Astrocyte (in vitro differentiated cells and primary cell): ENCODE results near the gene TMEM100. TPM values are rescaled to one million over a fixed set of nuclear protein-coding genes. Genes with fewer than 3 reads are reported as not detected.

ENCODE experiments used
- DNase-seq: peaks from one replicate; pipeline ENCODE4 v3.0.0-alpha.2; 2010; ENCODE audit warnings: low read depth
- FAIRE-seq: peaks from 2 replicates; lab custom pipeline; 2011; peaks lifted over from hg19 to GRCh38; lab: Jason Lieb, UNC
- H2AFZ ChIP-seq: 2 replicates; pipeline ENCODE4 v1.6.0; 2012; ENCODE audit warnings: low read depth, low read length, inconsistent platforms
- H3K27ac ChIP-seq: 2 replicates; pipeline ENCODE4 v1.5.1; 2011; ENCODE audit warnings: low read depth, low read length, inconsistent platforms
- H3K27me3 ChIP-seq: 2 replicates; pipeline ENCODE4 v1.6.0; 2011; ENCODE audit warnings: low read length, inconsistent platforms; ENCODE audit not compliant: insufficient read depth
- H3K36me3 ChIP-seq: 2 replicates; pipeline ENCODE4 v1.5.1; 2011; ENCODE audit warnings: low read length, inconsistent platforms; ENCODE audit not compliant: insufficient read depth
- H3K4me1 ChIP-seq: 2 replicates; pipeline ENCODE4 v1.5.1; 2011; ENCODE audit warnings: low read length, inconsistent platforms; ENCODE audit not compliant: insufficient read depth
- H3K4me2 ChIP-seq: 2 replicates; pipeline ENCODE4 v1.6.0; 2012; ENCODE audit warnings: low read length, inconsistent platforms
- H3K4me3 ChIP-seq: 2 replicates; pipeline ENCODE4 v1.5.1; 2011; ENCODE audit warnings: low read depth, mild to moderate bottlenecking, low read length, inconsistent platforms; ENCODE audit not compliant: insufficient read depth
- H3K79me2 ChIP-seq: 2 replicates; pipeline ENCODE4 v1.6.0; 2012; ENCODE audit warnings: mild to moderate bottlenecking, low read length, inconsistent platforms; ENCODE audit not compliant: insufficient read depth
- H3K9ac ChIP-seq: 2 replicates; pipeline ENCODE4 v1.6.0; 2012; ENCODE audit warnings: mild to moderate bottlenecking, low read length, inconsistent platforms
- H3K9me3 ChIP-seq: 2 replicates; pipeline ENCODE4 v1.5.1; 2012; ENCODE audit warnings: low read depth, mild to moderate bottlenecking, low read length, inconsistent platforms; ENCODE audit not compliant: insufficient read depth
- H4K20me1 ChIP-seq: 2 replicates; pipeline ENCODE4 v1.6.0; 2012; ENCODE audit warnings: low read length, inconsistent platforms; ENCODE audit not compliant: insufficient read depth
- H3K27ac Mint-ChIP-seq: one replicate; pipeline ENCODE4 v1.8.0; 2021; ENCODE audit warnings: mild to moderate bottlenecking, mixed read lengths; ENCODE audit not compliant: unreplicated experiment
- H3K27me3 Mint-ChIP-seq: one replicate; pipeline ENCODE4 v1.8.0; 2021; ENCODE audit warnings: low read depth, mixed read lengths; ENCODE audit not compliant: unreplicated experiment
- H3K36me3 Mint-ChIP-seq: one replicate; pipeline ENCODE4 v1.8.0; 2021; ENCODE audit warnings: low read depth, mixed read lengths; ENCODE audit not compliant: unreplicated experiment
- H3K4me1 Mint-ChIP-seq: one replicate; pipeline ENCODE4 v1.8.0; 2021; ENCODE audit warnings: low read depth, mixed read lengths; ENCODE audit not compliant: unreplicated experiment
- H3K4me3 Mint-ChIP-seq: one replicate; pipeline ENCODE4 v1.8.0; 2021; ENCODE audit warnings: mild to moderate bottlenecking, moderate library complexity, mixed read lengths; ENCODE audit not compliant: unreplicated experiment
- H3K9me3 Mint-ChIP-seq: one replicate; pipeline ENCODE4 v1.8.0; 2021; ENCODE audit warnings: mild to moderate bottlenecking, mixed read lengths; ENCODE audit not compliant: unreplicated experiment
- EZH2 ChIP-seq: IDR thresholded peaks from 2 replicates; pipeline ENCODE4 v1.6.1; 2012; ENCODE audit warnings: mild to moderate bottlenecking, low read length, inconsistent platforms; ENCODE audit not compliant: insufficient read depth
- total RNA-seq: library from RNA; stranded (reverse); gene quantifications from 2 replicates; pipeline ENCODE4 v1.2.1, GENCODE V29; 2021
- TF ChIP-seq, protein P1 (sequence below): IDR thresholded peaks from 2 replicates; pipeline ENCODE4 v1.5.1; 2011; ENCODE audit warnings: low read depth, mild to moderate bottlenecking, inconsistent platforms, low read length, moderate library complexity; ENCODE audit not compliant: insufficient read depth

The TMEM100 gene
- total RNA-seq, 1 donor from 2014 or later: 7.3 TPM

DNA sequence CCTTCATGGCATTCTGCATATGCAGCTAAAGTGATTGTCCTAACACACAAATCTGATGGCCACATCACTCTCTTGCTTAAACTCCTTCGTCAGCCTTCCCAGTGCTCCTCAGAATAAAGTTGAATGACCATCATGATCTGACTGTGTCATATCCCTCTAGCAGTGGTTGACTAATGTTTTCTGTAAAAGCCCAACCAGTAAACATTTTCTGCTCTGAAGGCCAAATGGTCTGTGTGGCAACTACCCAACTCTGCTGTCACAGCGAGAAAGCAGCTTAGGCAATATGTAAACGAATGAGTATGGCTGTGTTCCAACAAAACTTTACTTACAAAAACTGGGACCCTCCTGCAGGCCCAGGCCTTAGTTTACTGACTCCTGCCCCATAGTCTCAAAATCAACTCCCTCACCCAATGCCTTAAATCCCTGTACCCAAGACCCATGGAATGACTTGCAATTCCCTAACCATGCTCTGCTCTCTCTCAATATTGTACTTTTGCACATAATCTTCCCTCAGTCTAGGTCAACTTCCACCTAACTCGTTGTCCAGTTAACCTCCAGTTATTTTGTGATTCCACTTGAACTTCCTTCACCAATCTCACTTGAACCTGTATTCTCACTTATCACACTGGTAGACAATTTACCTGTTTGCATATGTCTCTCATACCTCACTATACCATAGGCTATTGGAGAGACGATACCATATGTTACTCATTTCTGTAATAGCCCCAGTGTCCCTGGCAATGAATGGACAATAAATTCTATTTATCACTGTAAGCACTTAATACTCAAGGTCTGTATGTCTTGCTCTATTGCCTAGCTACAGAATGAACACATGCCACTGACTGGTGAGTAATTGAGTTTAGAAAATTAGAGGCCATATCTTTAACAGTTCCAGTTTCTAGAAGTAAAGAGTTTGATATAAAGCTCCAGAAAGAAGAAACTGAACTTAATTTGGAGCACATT lies 29.1 kb downstream of the TMEM100 start:
- H3K27me3 Mint-ChIP-seq: no peaks in the 10 kb centered on the region
- Histone ChIP-seq H2AFZ (no peak overlapping the region), H3K79me2 (no peaks in the 10 kb centered on the region), H4K20me1 (no peaks in the 10 kb centered on the region), H3K27me3 (peaks cover 2% of the 10 kb centered on the region), H3K9me3 (no peaks in the 10 kb centered on the region), H3K4me3 (no peak overlapping the region), H3K36me3 (no peaks in the 10 kb centered on the region), H3K4me1 (no peaks in the 10 kb centered on the region), H3K4me2 (no peak overlapping the region), H3K9ac (no peak overlapping the region), H3K27ac (no peak overlapping the region)
- H3K9me3 Mint-ChIP-seq: peaks cover 2% of the 10 kb centered on the region
- no peak overlapping the region for H3K27ac Mint-ChIP-seq
- DNase-seq: no peak
- no peaks in the 10 kb centered on the region for H3K4me1 Mint-ChIP-seq
- no peak for FAIRE-seq
- no peak overlapping the region for H3K4me3 Mint-ChIP-seq
- H3K36me3 Mint-ChIP-seq: no peaks in the 10 kb centered on the region
- no peak for TF ChIP-seq EZH2
- TF ChIP-seq, protein P1, sequence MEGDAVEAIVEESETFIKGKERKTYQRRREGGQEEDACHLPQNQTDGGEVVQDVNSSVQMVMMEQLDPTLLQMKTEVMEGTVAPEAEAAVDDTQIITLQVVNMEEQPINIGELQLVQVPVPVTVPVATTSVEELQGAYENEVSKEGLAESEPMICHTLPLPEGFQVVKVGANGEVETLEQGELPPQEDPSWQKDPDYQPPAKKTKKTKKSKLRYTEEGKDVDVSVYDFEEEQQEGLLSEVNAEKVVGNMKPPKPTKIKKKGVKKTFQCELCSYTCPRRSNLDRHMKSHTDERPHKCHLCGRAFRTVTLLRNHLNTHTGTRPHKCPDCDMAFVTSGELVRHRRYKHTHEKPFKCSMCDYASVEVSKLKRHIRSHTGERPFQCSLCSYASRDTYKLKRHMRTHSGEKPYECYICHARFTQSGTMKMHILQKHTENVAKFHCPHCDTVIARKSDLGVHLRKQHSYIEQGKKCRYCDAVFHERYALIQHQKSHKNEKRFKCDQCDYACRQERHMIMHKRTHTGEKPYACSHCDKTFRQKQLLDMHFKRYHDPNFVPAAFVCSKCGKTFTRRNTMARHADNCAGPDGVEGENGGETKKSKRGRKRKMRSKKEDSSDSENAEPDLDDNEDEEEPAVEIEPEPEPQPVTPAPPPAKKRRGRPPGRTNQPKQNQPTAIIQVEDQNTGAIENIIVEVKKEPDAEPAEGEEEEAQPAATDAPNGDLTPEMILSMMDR: no peak

DNA sequence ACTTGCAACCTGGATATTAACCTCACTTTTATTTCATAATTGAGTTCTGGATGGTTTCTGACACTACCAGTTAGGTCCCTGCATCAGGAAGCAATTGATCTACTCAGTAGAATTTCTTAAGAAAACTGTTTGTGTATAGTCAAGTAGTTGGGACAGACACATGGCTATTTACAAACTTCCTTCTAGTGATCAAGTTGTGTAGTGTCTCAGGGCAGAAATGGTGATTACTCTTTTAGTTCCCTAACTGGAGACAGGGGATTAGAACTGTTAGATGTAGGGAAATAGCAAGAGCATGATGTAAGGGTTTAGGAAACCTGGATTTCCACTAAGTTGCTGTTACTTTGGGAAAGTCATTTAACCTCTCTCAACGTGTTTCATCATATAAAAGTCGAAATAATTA lies 30.4 kb downstream of the TMEM100 start:
- no peak overlapping the region for H3K27ac Mint-ChIP-seq
- FAIRE-seq (no peak), DNase-seq (no peak)
- peaks cover 2% of the 10 kb centered on the region for H3K27me3 ChIP-seq
- no peaks in the 10 kb centered on the region for H3K4me1 ChIP-seq
- H4K20me1 ChIP-seq: no peaks in the 10 kb centered on the region
- no peak overlapping the region for H3K4me3 ChIP-seq
- TF ChIP-seq EZH2: no peak
- H3K9me3 Mint-ChIP-seq: peaks cover 4% of the 10 kb centered on the region
- H3K36me3 Mint-ChIP-seq: no peaks in the 10 kb centered on the region
- H2AFZ ChIP-seq: no peak overlapping the region
- no peaks in the 10 kb centered on the region for H3K9me3 ChIP-seq
- no peaks in the 10 kb centered on the region for H3K27me3 Mint-ChIP-seq
- H3K27ac ChIP-seq: no peak overlapping the region
- H3K4me3 Mint-ChIP-seq: no peak overlapping the region
- H3K4me1 Mint-ChIP-seq: no peaks in the 10 kb centered on the region
- H3K79me2 ChIP-seq: no peaks in the 10 kb centered on the region
- H3K9ac ChIP-seq: no peak overlapping the region
- H3K4me2 ChIP-seq: no peak overlapping the region
- H3K36me3 ChIP-seq: no peaks in the 10 kb centered on the region

DNA sequence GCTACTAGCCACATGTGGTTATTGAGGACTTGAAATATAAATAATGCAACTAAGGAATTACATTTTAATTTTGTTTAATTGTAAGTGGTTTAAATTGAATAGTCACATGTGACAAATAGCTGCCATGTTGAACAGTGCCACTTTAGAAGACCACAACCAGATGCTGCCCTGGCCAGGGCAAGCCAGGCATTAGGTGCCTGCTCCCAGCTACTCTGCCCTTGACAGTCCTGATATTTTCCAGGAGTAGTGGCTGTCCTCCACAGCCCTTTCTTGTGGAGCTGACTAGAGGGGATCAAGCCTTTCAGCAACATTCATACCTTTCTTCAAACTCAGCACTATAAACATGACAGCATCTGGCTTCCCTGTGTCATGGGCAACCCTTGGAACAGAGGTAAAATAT lies 31.0 kb downstream of the TMEM100 start:
- Histone ChIP-seq H3K36me3 (no peaks in the 10 kb centered on the region), H3K9me3 (no peaks in the 10 kb centered on the region), H3K79me2 (no peaks in the 10 kb centered on the region), H3K4me1 (no peaks in the 10 kb centered on the region), H3K9ac (no peak overlapping the region), H3K4me2 (no peak overlapping the region), H2AFZ (no peak overlapping the region), H4K20me1 (no peaks in the 10 kb centered on the region), H3K27ac (no peak overlapping the region), H3K27me3 (peaks cover 2% of the 10 kb centered on the region), H3K4me3 (no peak overlapping the region)
- no peaks in the 10 kb centered on the region for H3K36me3 Mint-ChIP-seq
- DNase-seq (no peak), FAIRE-seq (no peak)
- H3K27me3 Mint-ChIP-seq: no peaks in the 10 kb centered on the region
- no peaks in the 10 kb centered on the region for H3K4me1 Mint-ChIP-seq
- H3K4me3 Mint-ChIP-seq: no peak overlapping the region
- peaks cover 7% of the 10 kb centered on the region for H3K9me3 Mint-ChIP-seq
- H3K27ac Mint-ChIP-seq: no peak overlapping the region
- TF ChIP-seq EZH2: no peak
- TF ChIP-seq, protein P1: no peak
